ENCODE measurements around the gene GNAT1.

DNA sequence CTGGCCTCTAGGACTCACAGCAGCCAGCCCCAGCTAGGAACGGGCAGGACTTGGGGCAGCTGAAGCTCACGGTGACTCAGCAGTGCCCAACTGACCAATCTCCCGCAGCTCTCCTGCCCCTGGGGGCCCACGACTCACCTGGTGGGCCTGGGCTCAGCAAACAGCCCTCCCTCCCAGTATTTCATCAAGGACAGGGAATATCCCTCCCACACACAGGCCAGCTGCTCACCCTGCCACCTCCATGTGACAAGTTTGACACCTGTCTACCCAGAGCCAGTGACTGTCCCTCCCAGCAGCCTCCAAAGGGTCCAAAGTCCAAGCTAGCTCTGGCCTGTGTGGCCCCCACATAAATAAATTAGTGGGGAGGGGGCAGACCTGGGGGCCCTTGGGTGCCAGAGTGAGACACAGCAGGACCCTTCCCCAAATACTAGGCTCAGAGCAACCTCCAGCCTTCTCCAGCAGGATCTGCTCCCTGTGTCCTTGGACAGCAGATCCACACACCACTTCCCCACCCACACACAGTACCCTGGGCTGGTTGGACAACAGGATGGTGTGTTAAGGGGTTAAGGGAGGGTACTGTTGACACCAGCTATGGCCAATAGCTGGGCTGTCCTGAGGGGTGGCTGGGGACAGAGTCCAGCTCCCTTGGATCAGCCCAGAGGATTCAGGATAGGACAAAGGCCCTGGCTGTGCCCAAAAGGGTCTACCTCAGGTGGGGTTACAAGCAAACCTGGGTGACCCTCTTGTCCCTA is 4.3 kb downstream of the GNAT1 start:
- TF ChIP-seq, protein P1, sequence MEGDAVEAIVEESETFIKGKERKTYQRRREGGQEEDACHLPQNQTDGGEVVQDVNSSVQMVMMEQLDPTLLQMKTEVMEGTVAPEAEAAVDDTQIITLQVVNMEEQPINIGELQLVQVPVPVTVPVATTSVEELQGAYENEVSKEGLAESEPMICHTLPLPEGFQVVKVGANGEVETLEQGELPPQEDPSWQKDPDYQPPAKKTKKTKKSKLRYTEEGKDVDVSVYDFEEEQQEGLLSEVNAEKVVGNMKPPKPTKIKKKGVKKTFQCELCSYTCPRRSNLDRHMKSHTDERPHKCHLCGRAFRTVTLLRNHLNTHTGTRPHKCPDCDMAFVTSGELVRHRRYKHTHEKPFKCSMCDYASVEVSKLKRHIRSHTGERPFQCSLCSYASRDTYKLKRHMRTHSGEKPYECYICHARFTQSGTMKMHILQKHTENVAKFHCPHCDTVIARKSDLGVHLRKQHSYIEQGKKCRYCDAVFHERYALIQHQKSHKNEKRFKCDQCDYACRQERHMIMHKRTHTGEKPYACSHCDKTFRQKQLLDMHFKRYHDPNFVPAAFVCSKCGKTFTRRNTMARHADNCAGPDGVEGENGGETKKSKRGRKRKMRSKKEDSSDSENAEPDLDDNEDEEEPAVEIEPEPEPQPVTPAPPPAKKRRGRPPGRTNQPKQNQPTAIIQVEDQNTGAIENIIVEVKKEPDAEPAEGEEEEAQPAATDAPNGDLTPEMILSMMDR (IDR thresholded peaks at IDR 0.05), result no peak
- TF ChIP-seq, protein P2, sequence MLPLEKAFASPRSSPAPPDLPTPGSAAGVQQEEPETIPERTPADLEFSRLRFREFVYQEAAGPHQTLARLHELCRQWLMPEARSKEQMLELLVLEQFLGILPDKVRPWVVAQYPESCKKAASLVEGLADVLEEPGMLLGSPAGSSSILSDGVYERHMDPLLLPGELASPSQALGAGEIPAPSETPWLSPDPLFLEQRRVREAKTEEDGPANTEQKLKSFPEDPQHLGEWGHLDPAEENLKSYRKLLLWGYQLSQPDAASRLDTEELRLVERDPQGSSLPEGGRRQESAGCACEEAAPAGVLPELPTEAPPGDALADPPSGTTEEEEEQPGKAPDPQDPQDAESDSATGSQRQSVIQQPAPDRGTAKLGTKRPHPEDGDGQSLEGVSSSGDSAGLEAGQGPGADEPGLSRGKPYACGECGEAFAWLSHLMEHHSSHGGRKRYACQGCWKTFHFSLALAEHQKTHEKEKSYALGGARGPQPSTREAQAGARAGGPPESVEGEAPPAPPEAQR (CRISPR knock-in tag; IDR thresholded peaks at IDR 0.05), result no peak
- TF ChIP-seq, protein P3, sequence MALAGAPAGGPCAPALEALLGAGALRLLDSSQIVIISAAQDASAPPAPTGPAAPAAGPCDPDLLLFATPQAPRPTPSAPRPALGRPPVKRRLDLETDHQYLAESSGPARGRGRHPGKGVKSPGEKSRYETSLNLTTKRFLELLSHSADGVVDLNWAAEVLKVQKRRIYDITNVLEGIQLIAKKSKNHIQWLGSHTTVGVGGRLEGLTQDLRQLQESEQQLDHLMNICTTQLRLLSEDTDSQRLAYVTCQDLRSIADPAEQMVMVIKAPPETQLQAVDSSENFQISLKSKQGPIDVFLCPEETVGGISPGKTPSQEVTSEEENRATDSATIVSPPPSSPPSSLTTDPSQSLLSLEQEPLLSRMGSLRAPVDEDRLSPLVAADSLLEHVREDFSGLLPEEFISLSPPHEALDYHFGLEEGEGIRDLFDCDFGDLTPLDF (CRISPR knock-in tag; IDR thresholded peaks at IDR 0.05), result no peak
- TF ChIP-seq ESRRA (CRISPR knock-in tag; IDR thresholded peaks at IDR 0.05; ENCODE audit: borderline replicate concordance) (no peak), NR3C1 (CRISPR knock-in tag; conservative IDR thresholded peaks at IDR 0.05; ENCODE audit: low read depth) (no peak), FOXK1 (CRISPR knock-in tag; IDR thresholded peaks at IDR 0.05) (no peak), ZNF423 (CRISPR knock-in tag; IDR thresholded peaks at IDR 0.05) (no peak), FOXP1 (CRISPR knock-in tag; IDR thresholded peaks at IDR 0.05; ENCODE audit: borderline replicate concordance) (no peak), ZNF317 (CRISPR knock-in tag; IDR thresholded peaks at IDR 0.05; ENCODE audit: borderline replicate concordance, low read depth) (no peak)
- TF ChIP-seq, protein P4, sequence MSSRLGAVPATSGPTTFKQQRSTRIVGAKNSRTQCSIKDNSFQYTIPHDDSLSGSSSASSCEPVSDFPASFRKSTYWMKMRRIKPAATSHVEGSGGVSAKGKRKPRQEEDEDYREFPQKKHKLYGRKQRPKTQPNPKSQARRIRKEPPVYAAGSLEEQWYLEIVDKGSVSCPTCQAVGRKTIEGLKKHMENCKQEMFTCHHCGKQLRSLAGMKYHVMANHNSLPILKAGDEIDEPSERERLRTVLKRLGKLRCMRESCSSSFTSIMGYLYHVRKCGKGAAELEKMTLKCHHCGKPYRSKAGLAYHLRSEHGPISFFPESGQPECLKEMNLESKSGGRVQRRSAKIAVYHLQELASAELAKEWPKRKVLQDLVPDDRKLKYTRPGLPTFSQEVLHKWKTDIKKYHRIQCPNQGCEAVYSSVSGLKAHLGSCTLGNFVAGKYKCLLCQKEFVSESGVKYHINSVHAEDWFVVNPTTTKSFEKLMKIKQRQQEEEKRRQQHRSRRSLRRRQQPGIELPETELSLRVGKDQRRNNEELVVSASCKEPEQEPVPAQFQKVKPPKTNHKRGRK (CRISPR knock-in tag; IDR thresholded peaks at IDR 0.05; ENCODE audit: borderline replicate concordance), result no peak
